GM18868 (cell line): ENCODE measurements around the gene TMEM234.
"Not testable (repeated sequence)": the region's sequence is repeated elsewhere in the genome, so short reads cannot be mapped to it uniquely, and the experiment has no call there.

Experiments
- ATAC-seq: cut with Tn5 transposase; IDR thresholded peaks from one replicate; pipeline ENCODE4 v1.9.1; 2021; ENCODE audit warnings: mild to moderate bottlenecking, moderate library complexity; ENCODE audit not compliant: unreplicated experiment

The TMEM234 gene

GRCh38 chr1:32221980-32222755, at the start of gene TMEM234, which contains the start of gene EIF3I:
Gene TMEM234 (minus strand): TSS chr1:32222353. CDS start chr1:32222322, 31 bp downstream.
Gene EIF3I (plus strand): TSS chr1:32222407. CDS start chr1:32222442, 35 bp downstream.
- ATAC-seq, result peak; percentile 84

GRCh38 chr1:32269744-32270143, 47.6 kb upstream of the TMEM234 start:
- no peak for ATAC-seq

GRCh38 chr1:32266921-32267591, 44.9 kb upstream of the TMEM234 start:
- ATAC-seq, result no peak

GRCh38 chr1:32265846-32266245, 43.7 kb upstream of the TMEM234 start:
- ATAC-seq, result no peak

GRCh38 chr1:32263744-32264143, 41.6 kb upstream of the TMEM234 start:
- ATAC-seq, result no peak

GRCh38 chr1:32263236-32263593, 41.1 kb upstream of the TMEM234 start:
- not testable (repeated sequence) for ATAC-seq

GRCh38 chr1:32257227-32257508, 35.0 kb upstream of the TMEM234 start:
- ATAC-seq, result no peak

- ATAC-seq, result no peak
These were observed 34.5 kb upstream of the TMEM234 start for GRCh38 chr1:32256473-32257226.

- no peak for ATAC-seq
These were observed 33.2 kb upstream of the TMEM234 start for GRCh38 chr1:32255072-32256071.

GRCh38 chr1:32250893-32251716, 29.0 kb upstream of the TMEM234 start, which contains the start of gene LCK:
Gene LCK (plus strand): TSS chr1:32251265. CDS start chr1:32274330, 23,065 bp downstream.
- ATAC-seq, result no peak

- ATAC-seq, result peak; percentile 57
These were observed 27.8 kb upstream of the TMEM234 start for GRCh38 chr1:32249831-32250525.

- no peak for ATAC-seq
These were observed 26.1 kb upstream of the TMEM234 start for GRCh38 chr1:32247983-32248889.

- ATAC-seq, result no peak
These were observed 25.3 kb upstream of the TMEM234 start for GRCh38 chr1:32247452-32247851.

- no peak for ATAC-seq
These were observed 24.7 kb upstream of the TMEM234 start, which contains the start of gene FAM167B for GRCh38 chr1:32246888-32247273. Gene FAM167B (plus strand): TSS chr1:32247222. CDS start chr1:32247422, 200 bp downstream.

GRCh38 chr1:32242341-32242851, 20.2 kb upstream of the TMEM234 start:
- no peak for ATAC-seq

- ATAC-seq, result peak; percentile 38
These were observed 19.0 kb upstream of the TMEM234 start for GRCh38 chr1:32241001-32241763.
